GM04504 (cell line): Measurements from ENCODE around the gene DNAJC6.
A peak's percentile ranks its signal among the peaks of the same experiment; 100 is the strongest.
"Not testable (repeated sequence)": the region's sequence is repeated elsewhere in the genome, so short reads cannot be mapped to it uniquely, and the experiment has no call there.

Experiments
- DNase-seq: peaks from one replicate; pipeline ENCODE4 v3.0.0-alpha.2; 2012; ENCODE audit warnings: low read depth

DNAJC6 gene

GRCh38 chr1:65357291-65357960 is 48.1 kb downstream of the DNAJC6 start:
- no peak for DNase-seq

- no peak for DNase-seq
These were observed 50.5 kb downstream of the DNAJC6 start for GRCh38 chr1:65359888-65360287.

- no peak for DNase-seq
These were observed 51.3 kb downstream of the DNAJC6 start for GRCh38 chr1:65360648-65361047.

GRCh38 chr1:65362545-65362944 is 53.2 kb downstream of the DNAJC6 start:
- no peak for DNase-seq

GRCh38 chr1:65363484-65363883 is 54.1 kb downstream of the DNAJC6 start:
- no peak for DNase-seq

- DNase-seq: no peak
These were observed 59.1 kb downstream of the DNAJC6 start for GRCh38 chr1:65368403-65368802.

- DNase-seq: no peak
These were observed 62.2 kb downstream of the DNAJC6 start for GRCh38 chr1:65371544-65371943.

- peak; percentile 6 for DNase-seq
These were observed 63.2 kb downstream of the DNAJC6 start for GRCh38 chr1:65372557-65372956.

- DNase-seq: no peak
These were observed 68.3 kb downstream of the DNAJC6 start for GRCh38 chr1:65377496-65378246.

GRCh38 chr1:65378247-65378946 is 69.1 kb downstream of the DNAJC6 start:
- no peak for DNase-seq

- DNase-seq: not testable (repeated sequence)
These were observed 75.1 kb downstream of the DNAJC6 start for GRCh38 chr1:65384426-65384825.

- no peak for DNase-seq
These were observed 77.1 kb downstream of the DNAJC6 start for GRCh38 chr1:65386439-65386838.

GRCh38 chr1:65387821-65388220 is 78.5 kb downstream of the DNAJC6 start:
- no peak for DNase-seq

GRCh38 chr1:65388908-65389695 is 79.8 kb downstream of the DNAJC6 start:
- DNase-seq: no peak

- no peak for DNase-seq
These were observed 83.2 kb downstream of the DNAJC6 start for GRCh38 chr1:65392497-65392896.

- peak; percentile 9 for DNase-seq
These were observed 84.0 kb downstream of the DNAJC6 start for GRCh38 chr1:65393347-65393746.

GRCh38 chr1:65393928-65394327 is 84.6 kb downstream of the DNAJC6 start:
- no peak for DNase-seq

GRCh38 chr1:65395887-65396612 is 86.7 kb downstream of the DNAJC6 start:
- DNase-seq: peak; percentile 39

- no peak for DNase-seq
These were observed 88.7 kb downstream of the DNAJC6 start for GRCh38 chr1:65398083-65398482.

- no peak for DNase-seq
These were observed 89.7 kb downstream of the DNAJC6 start for GRCh38 chr1:65399003-65399402.

GRCh38 chr1:65401612-65402011 is 92.3 kb downstream of the DNAJC6 start:
- no peak for DNase-seq

- no peak for DNase-seq
These were observed 95.6 kb downstream of the DNAJC6 start for GRCh38 chr1:65404941-65405340.
